CD4-positive, alpha-beta T cell treated with Interleukin-2 at 100 ng/mL for 4 hours (primary cell): Measurements from ENCODE around the gene VPS37D.
"Not testable (repeated sequence)": the region's sequence is repeated elsewhere in the genome, so short reads cannot be mapped to it uniquely, and the experiment has no call there.

ENCODE experiments used
- DNase-seq: peaks from one replicate; pipeline ENCODE4 v3.0.0-alpha.2; 2020; ENCODE audit warnings: low spot score

VPS37D gene

GRCh38 chr7:73706126-73707044 lies 38.8 kb downstream of the VPS37D start:
- no peak for DNase-seq

GRCh38 chr7:73707045-73707631 lies 39.5 kb downstream of the VPS37D start:
- peak; percentile 7 for DNase-seq

DNA sequence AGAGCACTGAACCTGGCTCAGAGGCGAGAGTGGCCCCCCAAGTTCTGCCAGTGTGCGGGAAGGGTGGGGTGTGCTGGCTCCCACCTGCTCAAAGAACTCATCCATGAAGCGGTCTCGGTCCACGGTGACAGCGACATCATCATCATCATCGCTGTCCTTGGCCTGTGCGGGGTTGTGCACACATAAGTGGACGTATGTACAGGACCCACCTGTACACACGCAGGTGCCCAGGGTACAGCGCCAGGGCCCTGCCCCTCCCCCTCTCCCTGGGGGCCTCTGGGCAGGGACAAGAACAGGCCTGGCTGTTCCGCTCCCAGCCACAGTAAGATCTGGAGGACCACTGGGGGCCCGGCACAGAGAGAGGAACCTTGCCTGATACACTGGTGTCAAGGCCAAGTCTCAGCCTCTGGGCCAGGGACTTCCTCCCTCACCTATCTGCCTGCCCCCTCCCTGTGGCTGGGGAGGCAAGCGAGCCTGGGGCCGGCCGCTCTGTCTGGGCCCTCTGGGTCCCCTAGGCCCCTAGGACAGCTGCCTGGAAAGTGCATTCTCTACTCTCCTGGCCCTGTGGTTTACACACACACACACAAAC lies 41.4 kb downstream of the VPS37D start:
- DNase-seq, result no peak

GRCh38 chr7:73712773-73713172 lies 45.1 kb downstream of the VPS37D start:
- DNase-seq, result no peak

DNA sequence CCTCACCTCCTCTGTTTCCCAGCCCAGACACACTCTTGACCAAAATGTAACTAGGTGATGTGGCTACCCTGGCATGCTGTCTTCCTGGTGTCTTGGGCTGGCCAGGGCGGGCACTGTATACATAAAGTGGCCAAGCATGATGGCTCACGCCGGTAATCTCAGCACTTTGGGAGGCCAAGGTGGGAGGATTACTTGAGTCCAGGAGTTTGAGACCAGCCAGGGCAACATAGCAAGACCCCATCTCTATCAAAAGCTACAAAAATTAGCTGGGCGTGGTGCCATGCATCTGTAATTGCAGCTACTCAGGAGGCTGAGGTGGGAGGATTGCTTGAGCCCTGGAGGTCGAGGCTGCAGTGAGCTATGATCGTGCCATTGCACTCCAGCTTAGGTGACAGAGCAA lies 45.7 kb downstream of the VPS37D start:
- DNase-seq, result not testable (repeated sequence)

GRCh38 chr7:73715648-73716317 lies 48.2 kb downstream of the VPS37D start:
- DNase-seq, result peak; percentile 26

DNA sequence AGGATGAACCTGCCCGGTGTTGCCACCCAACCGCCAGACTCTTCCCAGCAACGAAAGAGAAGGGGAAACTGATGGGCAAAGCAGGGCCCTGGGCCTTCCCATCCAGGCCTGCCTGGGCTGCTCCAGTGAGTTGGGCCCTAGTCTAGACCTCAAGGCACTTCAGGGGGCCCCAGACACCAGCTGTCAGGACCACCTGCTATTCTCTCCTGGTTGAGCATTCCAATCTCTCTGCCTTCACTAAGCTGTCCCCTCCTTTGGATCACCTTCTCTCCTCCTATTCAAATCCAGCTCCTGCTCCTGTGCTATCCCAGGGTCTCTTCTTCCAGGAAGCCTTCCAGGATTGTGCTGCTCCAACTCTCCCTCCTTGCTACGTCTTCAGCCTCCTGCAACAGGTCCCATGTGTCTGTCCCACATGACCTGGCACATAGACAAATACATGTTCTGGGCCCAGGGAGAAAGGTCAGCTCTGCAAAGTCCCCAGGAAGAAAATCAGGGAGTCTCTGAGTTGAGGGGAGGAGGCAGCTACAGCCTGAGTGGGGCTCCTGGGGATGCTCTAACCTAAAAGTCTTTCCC lies 48.8 kb downstream of the VPS37D start:
- no peak for DNase-seq

DNA sequence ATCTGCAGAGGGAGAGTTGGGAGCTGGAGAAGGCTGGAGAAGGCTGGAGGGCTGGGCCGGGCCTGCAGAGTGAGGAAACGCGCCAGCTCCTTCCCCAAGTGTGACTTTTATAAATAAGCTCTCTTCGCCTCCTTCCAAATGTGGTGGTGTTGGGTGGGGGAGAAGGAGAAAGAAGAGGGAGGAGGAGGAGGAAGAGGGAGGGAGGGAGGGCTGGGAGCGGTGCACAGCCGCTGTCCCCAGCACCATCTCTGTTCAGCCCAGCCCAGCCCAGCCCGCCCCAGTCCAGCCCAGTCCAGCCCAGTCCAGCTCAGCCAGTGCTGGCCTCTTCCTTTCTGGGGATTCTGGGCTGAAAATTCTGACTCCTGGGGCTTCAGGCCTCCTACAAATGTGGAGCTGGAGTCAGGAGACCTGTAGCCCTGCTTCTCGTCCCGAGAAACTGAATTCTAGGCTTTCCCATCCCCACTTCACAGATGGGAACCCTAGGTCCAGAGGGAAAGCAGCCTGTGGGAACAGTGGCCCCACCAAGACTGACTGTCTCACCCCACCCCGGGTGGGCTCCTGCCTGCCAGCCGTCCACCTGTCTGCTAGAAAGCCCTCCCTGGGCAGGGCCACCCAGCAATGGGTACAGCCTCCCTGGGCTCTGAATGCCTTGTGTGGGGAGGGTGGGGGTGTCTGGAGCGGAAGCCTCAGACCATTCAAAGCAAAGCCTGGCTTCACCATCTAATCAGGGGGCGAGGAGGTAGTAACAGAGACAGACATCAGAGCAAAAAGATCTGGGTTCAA lies 49.6 kb downstream of the VPS37D start:
- no peak for DNase-seq

GRCh38 chr7:73717991-73718405 lies 50.4 kb downstream of the VPS37D start:
- peak; percentile 85 for DNase-seq

GRCh38 chr7:73718438-73718881 lies 50.8 kb downstream of the VPS37D start:
- peak; percentile 36 for DNase-seq

DNA sequence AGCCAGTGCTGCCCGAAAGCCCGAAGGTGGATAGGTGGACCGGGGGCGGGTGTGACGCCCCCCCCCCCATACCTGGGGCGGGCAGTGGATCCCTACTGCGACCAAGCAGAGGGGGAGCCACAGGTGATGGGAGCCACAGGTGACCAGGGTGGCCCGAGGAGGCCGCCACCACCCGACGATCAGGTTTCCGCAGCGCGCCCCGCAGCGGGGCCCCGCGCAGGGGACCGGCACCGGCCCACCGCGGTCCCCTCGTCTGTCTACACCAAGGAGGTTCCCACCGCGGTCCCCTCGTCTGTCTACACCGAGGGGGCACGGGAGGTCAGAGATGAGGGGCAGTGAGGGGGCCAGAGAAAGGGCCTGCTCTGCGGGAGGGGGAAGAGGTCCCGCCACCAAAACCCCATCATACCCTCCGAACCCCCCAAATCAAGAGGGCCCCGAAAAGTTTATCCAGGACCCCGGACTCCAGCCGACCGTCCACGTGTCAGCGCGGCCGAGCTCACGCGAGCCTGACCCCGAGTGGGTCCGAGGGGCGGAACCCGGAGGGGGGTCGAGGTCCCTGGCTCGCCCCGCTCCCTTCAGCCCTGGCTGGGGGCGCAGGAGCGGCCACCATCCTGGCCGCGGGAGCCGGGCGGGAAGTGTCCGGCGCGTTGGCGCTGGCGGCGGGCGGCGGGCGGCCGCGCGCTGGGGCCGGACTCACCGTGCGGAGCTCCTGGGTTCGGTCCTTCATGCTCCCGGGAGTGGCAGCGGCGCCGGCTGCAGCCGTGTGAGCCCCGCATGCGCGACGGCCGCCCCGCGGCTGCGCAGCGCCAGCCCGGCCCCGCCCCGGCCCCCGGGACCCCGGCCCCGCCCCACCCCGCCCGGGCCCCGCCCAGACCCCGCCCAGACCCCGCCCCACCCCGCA lies 51.5 kb downstream of the VPS37D start, which contains the start of gene STX1A:
TSS of gene STX1A (minus strand) at position 765 of the 901 bp plus-strand sequence. CDS start at position 727, 38 bp downstream.
- peak; percentile 67 for DNase-seq

- DNase-seq, result no peak
These were observed 52.2 kb downstream of the VPS37D start for GRCh38 chr7:73719806-73720169.

DNA sequence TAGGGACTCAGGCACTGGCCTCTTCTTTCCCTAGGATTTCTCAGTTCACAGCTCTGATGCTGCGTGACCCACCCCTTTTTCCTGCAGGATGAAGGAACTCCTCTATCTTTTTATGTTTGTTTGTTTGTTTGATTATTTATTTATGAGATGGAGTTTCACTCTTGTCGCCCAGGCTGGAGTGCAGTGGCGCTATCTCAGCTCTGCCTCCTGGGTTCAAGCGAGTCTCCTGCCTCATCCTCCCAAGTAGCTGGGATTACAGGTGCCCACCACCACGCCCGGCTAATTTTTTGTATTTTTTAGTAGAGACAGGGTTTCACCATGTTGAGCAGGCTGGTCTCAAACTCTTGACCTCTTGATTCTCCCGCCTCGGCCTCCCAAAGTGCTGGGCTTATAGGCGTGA lies 52.8 kb downstream of the VPS37D start:
- DNase-seq, result not testable (repeated sequence)

- DNase-seq, result no peak
These were observed 53.8 kb downstream of the VPS37D start for GRCh38 chr7:73721377-73721817.
